ENCODE data around the gene ZNF333. TPM values are rescaled to one million over a fixed set of nuclear protein-coding genes. Genes with fewer than 3 reads are reported as not detected.

Gene ZNF333
- polyA plus RNA-seq, 3 donors, result 7.6 to 43.0 (median 9.3) TPM

- Histone ChIP-seq H2AFZ (ENCODE audit: insufficient read depth, low read depth, low read length, poor library complexity, severe bottlenecking) (no peak overlapping the region), H3K79me2 (ENCODE audit: insufficient read depth, low read length) (peaks cover 14% of the 10 kb centered on the region), H4K20me1 (ENCODE audit: insufficient read depth, low read length) (no peaks in the 10 kb centered on the region), H3K36me3 (replicated peaks in 1 of 2; ENCODE audit: control insufficient read depth in 1 of 2, insufficient read depth in 2 of 2, low read length in 2 of 2) (no peaks in the 10 kb centered on the region), H3K4me2 (replicated peaks; ENCODE audit: extremely low read depth, low read length, poor library complexity, severe bottlenecking) (no peak overlapping the region), H3K9ac (ENCODE audit: insufficient read depth, low read length, poor library complexity, severe bottlenecking) (no peak overlapping the region), H3K4me3 (replicated peaks in 1 of 3; ENCODE audit: low read depth in 2 of 3, low read length in 3 of 3) (no peak overlapping the region), H3K27me3 (ENCODE audit: control insufficient read depth in 2 of 2, insufficient read depth in 2 of 2, low read length in 2 of 2) (no peaks in the 10 kb centered on the region), H3K4me1 (ENCODE audit: control insufficient read depth in 1 of 2, insufficient read depth in 2 of 2, low read length in 2 of 2) (peaks cover 54 to 63% of the 10 kb centered on the region in 2 donors), H3K27ac (ENCODE audit: low read depth in 1 of 2, low read length in 2 of 2) (peak overlapping the region in 1 of 2 donors; percentile 87), H3K9me3 (replicated peaks in 1 of 2; ENCODE audit: control insufficient read depth in 1 of 2, insufficient read depth in 1 of 2, low read length in 2 of 2) (no peaks in the 10 kb centered on the region)
- WGBS (ENCODE audit: insufficient coverage), result no CpG with 5 or more reads among the region's 3 CpGs
- peak in 2 of 3 donors; percentile 33 to 36 for DNase-seq
- peaks cover 0 to 4% (median 0%) of the 10 kb centered on the region in 7 donors for H3K9me3 Mint-ChIP-seq
- H3K27ac Mint-ChIP-seq, result peak overlapping the region; percentile 66 to 96 (median 87)
- peaks cover 54% of the 10 kb centered on the region for H3K4me1 Mint-ChIP-seq
- H3K27me3 Mint-ChIP-seq (ENCODE audit: low read depth in 3 of 3), result no peaks in the 10 kb centered on the region
- H3K4me3 Mint-ChIP-seq, result no peak overlapping the region
- peaks cover 3 to 7% of the 10 kb centered on the region in 2 donors for H3K36me3 Mint-ChIP-seq
- intact Hi-C loops (cut with micrococcal nuclease), result loop anchor here (5.0 to 10.0 kb wide), 2 partner anchors 72 to 74 kb away; no protein-coding TSS in a partner anchor
- peak; percentile 76 for TF ChIP-seq CTCF (IDR thresholded peaks at IDR 0.05)
These were observed 3.4 kb upstream of the ZNF333 start for GRCh38 chr19:14686411-14686810.

- 97% methylated on average over 12 of the region's 13 CpGs for WGBS (ENCODE audit: insufficient coverage)
- H3K27ac ChIP-seq (ENCODE audit: low read depth in 1 of 2, low read length in 2 of 2), result no peak overlapping the region
- no peak for DNase-seq
- H3K27ac Mint-ChIP-seq, result no peak overlapping the region
- H3K36me3 ChIP-seq (replicated peaks in 1 of 2; ENCODE audit: control insufficient read depth in 1 of 2, insufficient read depth in 2 of 2, low read length in 2 of 2), result peaks cover 53 to 62% of the 10 kb centered on the region in 2 donors
- no peaks in the 10 kb centered on the region for H3K27me3 ChIP-seq (ENCODE audit: control insufficient read depth in 2 of 2, insufficient read depth in 2 of 2, low read length in 2 of 2)
- H3K9ac ChIP-seq (ENCODE audit: insufficient read depth, low read length, poor library complexity, severe bottlenecking), result no peak overlapping the region
- H3K4me2 ChIP-seq (replicated peaks; ENCODE audit: extremely low read depth, low read length, poor library complexity, severe bottlenecking), result no peak overlapping the region
- H3K36me3 Mint-ChIP-seq, result peaks cover 54 to 72% of the 10 kb centered on the region in 2 donors
- no peaks in the 10 kb centered on the region for H3K9me3 Mint-ChIP-seq
- TF ChIP-seq CTCF (IDR thresholded peaks at IDR 0.05), result no peak
- H3K4me3 Mint-ChIP-seq, result no peak overlapping the region
- peaks cover 8 to 9% of the 10 kb centered on the region in 2 donors for H3K4me1 ChIP-seq (ENCODE audit: control insufficient read depth in 1 of 2, insufficient read depth in 2 of 2, low read length in 2 of 2)
- H3K27me3 Mint-ChIP-seq (ENCODE audit: low read depth in 3 of 3), result no peaks in the 10 kb centered on the region
- H3K4me3 ChIP-seq (replicated peaks in 1 of 3; ENCODE audit: low read depth in 2 of 3, low read length in 3 of 3), result no peak overlapping the region
- no peak overlapping the region for H2AFZ ChIP-seq (ENCODE audit: insufficient read depth, low read depth, low read length, poor library complexity, severe bottlenecking)
- intact Hi-C loops (cut with micrococcal nuclease), result no loop called here
- H4K20me1 ChIP-seq (ENCODE audit: insufficient read depth, low read length), result peaks cover 21% of the 10 kb centered on the region
- H3K9me3 ChIP-seq (replicated peaks in 1 of 2; ENCODE audit: control insufficient read depth in 1 of 2, insufficient read depth in 1 of 2, low read length in 2 of 2), result no peaks in the 10 kb centered on the region
- peaks cover 38% of the 10 kb centered on the region for H3K79me2 ChIP-seq (ENCODE audit: insufficient read depth, low read length)
- H3K4me1 Mint-ChIP-seq, result peaks cover 9% of the 10 kb centered on the region
These were observed 4.9 kb downstream of the ZNF333 start for GRCh38 chr19:14694641-14695266.
